B cell (primary cell): ENCODE data around the gene APIP. TPM values are rescaled to one million over a fixed set of nuclear protein-coding genes. Genes with fewer than 3 reads are reported as not detected.

ENCODE experiments used
- ATAC-seq: fragments of 200-7000 bp; cut with Tn5 transposase; one replicate; pipeline ENCODE4 v1.10.0; 2021; ENCODE audit warnings: low read depth, mild to moderate bottlenecking, moderate number of reproducible peaks, moderate library complexity
- CTCF ChIA-PET: fragments of 350-600 bp; sonication (Branson Sonifier 250); formaldehyde crosslinking; loops from one replicate; lab custom pipeline; 2021; ENCODE audit warnings: antibody characterized with exemption, inconsistent platforms; lab: Charles Lee
- POLR2A ChIA-PET: fragments of 350-600 bp; sonication (Branson Sonifier 250); formaldehyde crosslinking; loops from one replicate; lab custom pipeline; 2021; ENCODE audit warnings: antibody characterized with exemption; lab: Charles Lee
- DNase-seq: peaks from one replicate; pipeline ENCODE4 v3.0.0; 2013
- H2AFZ ChIP-seq: 2 replicates; pipeline ENCODE4 v1.6.1; 2012; ENCODE audit warnings: mild to moderate bottlenecking, low read depth, low read length; ENCODE audit not compliant: insufficient read depth, poor library complexity, severe bottlenecking
- H3K27ac ChIP-seq, 2 donors: 1 replicate in 1 of 2; 2 replicates in 1 of 2; pipeline ENCODE4 v1.5.1; 2012 to 2013; ENCODE audit warnings: low read length in 2 of 2, mild to moderate bottlenecking in 2 of 2, moderate library complexity in 1 of 2
- H3K27me3 ChIP-seq, 4 experiments: fragments of 200-600 bp in 1 of 4; sonication (generic) in 1 of 4; replicated peaks in 1 of 4; 1 replicate in 2 of 4; 2 replicates in 2 of 4; pipeline versions ENCODE4 v1.6.1 to v1.7.0; 2013 to 2016; ENCODE audit warnings: low read length in 3 of 4, mild to moderate bottlenecking in 2 of 4, mixed read lengths in 1 of 4, moderate library complexity in 1 of 4; ENCODE audit not compliant: insufficient read depth in 4 of 4, control insufficient read depth in 3 of 4; ENCODE audit errors: control extremely low read depth in 1 of 4
- H3K36me3 ChIP-seq, 2 experiments: replicated peaks in 1 of 2; 1 replicate in 1 of 2; 2 replicates in 1 of 2; pipeline versions ENCODE4 v1.6.1 to v1.7.1; 2013; ENCODE audit warnings: low read length in 1 of 2; ENCODE audit not compliant: insufficient read depth in 2 of 2, control insufficient read depth in 1 of 2; ENCODE audit errors: control extremely low read depth in 1 of 2, extremely low read depth in 1 of 2
- H3K4me1 ChIP-seq, 2 donors: fragments of 200-600 bp in 1 of 2; sonication (generic) in 1 of 2; 1 replicate in 1 of 2; 2 replicates in 1 of 2; pipeline versions ENCODE4 v1.5.1 to v1.6.1; 2013 to 2017; ENCODE audit warnings: low read length in 2 of 2; ENCODE audit not compliant: control insufficient read depth in 2 of 2, insufficient read depth in 2 of 2
- H3K4me2 ChIP-seq: replicated peaks from 2 replicates; pipeline ENCODE3; 2012; ENCODE audit warnings: mild to moderate bottlenecking, low read depth, low read length; ENCODE audit not compliant: poor library complexity, severe bottlenecking
- H3K4me3 ChIP-seq, 5 experiments: fragments of 200-600 bp in 1 of 5; sonication (generic) in 1 of 5; 1 replicate in 3 of 5; 2 replicates in 2 of 5; pipeline versions ENCODE4 v1.5.1 to v1.7.0; 2011 to 2016; ENCODE audit warnings: low read length in 4 of 5, mild to moderate bottlenecking in 4 of 5, low read depth in 2 of 5, control low read depth in 1 of 5, moderate library complexity in 1 of 5; ENCODE audit not compliant: insufficient read depth in 1 of 5; ENCODE audit errors: control extremely low read depth in 1 of 5, extremely low read depth in 1 of 5
- H3K79me2 ChIP-seq: fragments of 200-600 bp; sonication (generic); one replicate; pipeline ENCODE4 v1.6.0; 2016; ENCODE audit warnings: low read length; ENCODE audit not compliant: control insufficient read depth, insufficient read depth
- H3K9ac ChIP-seq: fragments of 200-600 bp; sonication (generic); 2 replicates; pipeline ENCODE4 v1.6.1; 2017; ENCODE audit warnings: mild to moderate bottlenecking, low read length, moderate library complexity
- H3K9me3 ChIP-seq, 3 donors: one replicate each; pipeline versions ENCODE4 v1.6.1 to v1.7.1; 2013; ENCODE audit warnings: low read length in 2 of 3; ENCODE audit not compliant: control insufficient read depth in 2 of 3, insufficient read depth in 1 of 3; ENCODE audit errors: control extremely low read depth in 1 of 3
- H4K20me1 ChIP-seq: 2 replicates; pipeline ENCODE4 v1.6.0; 2012; ENCODE audit warnings: mild to moderate bottlenecking, low read length; ENCODE audit not compliant: insufficient read depth, control insufficient read depth, poor library complexity, severe bottlenecking
- H3K27ac Mint-ChIP-seq: one replicate; pipeline ENCODE4 v1.8.0; 2021; ENCODE audit warnings: mixed read lengths
- H3K27me3 Mint-ChIP-seq: one replicate; pipeline ENCODE4 v1.8.0; 2021; ENCODE audit warnings: mixed read lengths
- H3K4me1 Mint-ChIP-seq: one replicate; pipeline ENCODE4 v1.8.0; 2021; ENCODE audit warnings: mixed read lengths
- H3K4me3 Mint-ChIP-seq: one replicate; pipeline ENCODE4 v1.8.0; 2021; ENCODE audit warnings: mixed read lengths
- H3K9me3 Mint-ChIP-seq: one replicate; pipeline ENCODE4 v1.8.0; 2022; ENCODE audit warnings: mixed read lengths; ENCODE audit not compliant: insufficient read depth
- CTCF ChIP-seq: fragments of 200-600 bp; IDR thresholded peaks from one replicate; pipeline ENCODE4 v1.8.0; 2022; ENCODE audit warnings: antibody characterized with exemption, mild to moderate bottlenecking
- EZH2 ChIP-seq: IDR thresholded peaks from 2 replicates; pipeline ENCODE4 v1.6.1; 2012; ENCODE audit warnings: borderline replicate concordance, low read depth, mild to moderate bottlenecking, moderate library complexity, low read length; ENCODE audit not compliant: insufficient read depth, poor library complexity, severe bottlenecking
- WGBS: methylation state at CpG from one replicate; pipeline ENCODE4 v1.1.5; 2013; ENCODE audit warnings: missing lambda C conversion rate; ENCODE audit not compliant: insufficient coverage; 5-methylcytosine and 5-hydroxymethylcytosine counted together
- intact Hi-C: fragments of 100-400 bp; cut with micrococcal nuclease; formaldehyde crosslinking; loops from one replicate; pipeline ENCODE4 v1.10.0; 2022
- polyA plus RNA-seq: library from polyadenylated mRNA; depleted of rRNA; stranded (reverse); fragments of >200 nt; gene quantifications from 2 replicates; pipeline ENCODE4 v1.2.3, GENCODE V29; 2012
- total RNA-seq, 2 donors: library from RNA; stranded (reverse); fragments of 120-200 nt in 1 of 2; gene quantifications; 1 replicate in 1 of 2; 2 replicates in 1 of 2; pipeline versions ENCODE4 v1.2.3 to v1.2.4, GENCODE V29; 2013 to 2022

Gene APIP
- total and polyA plus RNA-seq, 2 donors (not counting 1 experiment from before 2014, with no cell fraction given): 6.1 to 19.4 TPM

GRCh38 chr11:34855754-34856095 lies 60.5 kb downstream of the APIP start:
- no peaks in the 10 kb centered on the region for H3K9me3 Mint-ChIP-seq
- H3K4me1 Mint-ChIP-seq: no peaks in the 10 kb centered on the region
- intact Hi-C loops: no loop called here
- POLR2A ChIA-PET: no interaction called here
- peaks cover 7% of the 10 kb centered on the region for H3K27me3 Mint-ChIP-seq
- Histone ChIP-seq H3K4me2 (no peak overlapping the region), H3K9me3 (no peaks in the 10 kb centered on the region), H3K79me2 (no peaks in the 10 kb centered on the region), H2AFZ (no peak overlapping the region), H4K20me1 (no peaks in the 10 kb centered on the region), H3K36me3 (no peaks in the 10 kb centered on the region), H3K9ac (no peak overlapping the region), H3K4me3 (no peak overlapping the region), H3K4me1 (no peaks in the 10 kb centered on the region), H3K27me3 (no peaks in the 10 kb centered on the region), H3K27ac (no peak overlapping the region)
- no peak for DNase-seq
- TF ChIP-seq CTCF (no peak), EZH2 (no peak)
- CTCF ChIA-PET: interaction anchor here (0.5 kb wide), 1 partner anchor 36 kb away, joined by 3 read pairs; no protein-coding TSS in a partner anchor
- WGBS: no CpG with 5 or more reads among the region's 3 CpGs
- H3K27ac Mint-ChIP-seq: no peak overlapping the region
- no peak overlapping the region for H3K4me3 Mint-ChIP-seq
- no peak for ATAC-seq

GRCh38 chr11:34855021-34855753 lies 61.0 kb downstream of the APIP start:
- no peak overlapping the region for H3K4me3 ChIP-seq
- no peak overlapping the region for H3K27ac ChIP-seq
- H3K4me1 ChIP-seq: no peaks in the 10 kb centered on the region
- H3K9me3 Mint-ChIP-seq: no peaks in the 10 kb centered on the region
- H3K4me3 Mint-ChIP-seq: no peak overlapping the region
- no peaks in the 10 kb centered on the region for H4K20me1 ChIP-seq
- no peaks in the 10 kb centered on the region for H3K9me3 ChIP-seq
- POLR2A ChIA-PET: no interaction called here
- intact Hi-C loops: no loop called here
- no peaks in the 10 kb centered on the region for H3K4me1 Mint-ChIP-seq
- ATAC-seq: no peak
- TF ChIP-seq CTCF: no peak
- no peak for TF ChIP-seq EZH2
- DNase-seq: no peak
- H3K36me3 ChIP-seq: no peaks in the 10 kb centered on the region
- H3K9ac ChIP-seq: no peak overlapping the region
- CTCF ChIA-PET: interaction anchor here (0.5 kb wide), 1 partner anchor 36 kb away, joined by 3 read pairs; no protein-coding TSS in a partner anchor
- 93% methylated on average over 3 of the region's 5 CpGs for WGBS
- no peak overlapping the region for H3K27ac Mint-ChIP-seq
- peaks cover 7% of the 10 kb centered on the region for H3K27me3 Mint-ChIP-seq
- H3K79me2 ChIP-seq: no peaks in the 10 kb centered on the region
- H3K27me3 ChIP-seq: no peaks in the 10 kb centered on the region
- no peak overlapping the region for H2AFZ ChIP-seq
- H3K4me2 ChIP-seq: no peak overlapping the region
